GM23338 (cell line): ENCODE data around the gene FAM227B. TPM values are rescaled to one million over a fixed set of nuclear protein-coding genes. Genes with fewer than 3 reads are reported as not detected.

ENCODE experiments used
- ATAC-seq: fragments of 200-7000 bp; cut with Tn5 transposase; 3 replicates; pipeline ENCODE4 v1.9.1; 2020
- DNase-seq: peaks from one replicate; pipeline ENCODE4 v3.0.0-alpha.2; 2015; ENCODE audit warnings: low spot score
- H2AFZ ChIP-seq: fragments of 200-600 bp; sonication (generic); 2 replicates; pipeline ENCODE4 v1.8.0; 2016; ENCODE audit warnings: antibody characterized with exemption, mild to moderate bottlenecking, moderate library complexity
- H3F3A ChIP-seq: fragments of 200-600 bp; sonication (generic); replicated peaks from 2 replicates; pipeline ENCODE4 v1.8.0; 2017; ENCODE audit warnings: antibody characterized with exemption, mixed run types, low read depth
- H3K27ac ChIP-seq: fragments of 200-600 bp; sonication (generic); 2 replicates; pipeline ENCODE4 v1.6.1; 2016; ENCODE audit warnings: low read depth
- H3K27me3 ChIP-seq: fragments of 200-600 bp; sonication (generic); 2 replicates; pipeline ENCODE4 v1.8.0; 2016; ENCODE audit warnings: mild to moderate bottlenecking, mixed run types, moderate library complexity; ENCODE audit not compliant: insufficient read depth
- H3K36me3 ChIP-seq: fragments of 200-600 bp; sonication (generic); 2 replicates; pipeline ENCODE4 v1.8.0; 2016; ENCODE audit warnings: mild to moderate bottlenecking; ENCODE audit not compliant: insufficient read depth
- H3K4me1 ChIP-seq: fragments of 200-600 bp; sonication (generic); 2 replicates; pipeline ENCODE4 v1.8.0; 2016; ENCODE audit warnings: mild to moderate bottlenecking, moderate library complexity; ENCODE audit not compliant: insufficient read depth
- H3K4me2 ChIP-seq: fragments of 200-600 bp; sonication (generic); 2 replicates; pipeline ENCODE4 v1.7.1; 2017; ENCODE audit warnings: mixed run types
- H3K4me3 ChIP-seq: fragments of 200-600 bp; sonication (generic); 2 replicates; pipeline ENCODE4 v1.6.1; 2016; ENCODE audit warnings: mixed run types
- H3K79me2 ChIP-seq: fragments of 200-600 bp; sonication (generic); replicated peaks from 2 replicates; pipeline ENCODE4 v1.8.0; 2017; ENCODE audit warnings: mild to moderate bottlenecking; ENCODE audit not compliant: insufficient read depth
- H3K9me2 ChIP-seq: fragments of 200-600 bp; sonication (generic); 2 replicates; pipeline ENCODE4 v1.8.0; 2017; ENCODE audit not compliant: insufficient read depth
- H4K20me1 ChIP-seq: fragments of 200-600 bp; sonication (generic); replicated peaks from 2 replicates; pipeline ENCODE4 v1.8.0; 2017; ENCODE audit warnings: mild to moderate bottlenecking; ENCODE audit not compliant: insufficient read depth
- H3K27ac Mint-ChIP-seq: 2 replicates; pipeline ENCODE4 v1.8.0; 2020; ENCODE audit warnings: inconsistent platforms, mild to moderate bottlenecking, moderate library complexity, mixed read lengths
- H3K27me3 Mint-ChIP-seq: 3 replicates; pipeline ENCODE4 v1.8.0; 2022; ENCODE audit warnings: low read depth, mild to moderate bottlenecking, moderate library complexity, mixed read lengths, inconsistent platforms; ENCODE audit not compliant: insufficient read depth, poor library complexity
- H3K36me3 Mint-ChIP-seq: 3 replicates; pipeline ENCODE4 v1.8.0; 2021; ENCODE audit warnings: low read depth, mild to moderate bottlenecking, inconsistent platforms, moderate library complexity, mixed read lengths
- H3K4me1 Mint-ChIP-seq: 3 replicates; pipeline ENCODE4 v1.8.0; 2020; ENCODE audit warnings: mild to moderate bottlenecking, inconsistent platforms, mixed read lengths
- H3K4me3 Mint-ChIP-seq: 3 replicates; pipeline ENCODE4 v1.8.0; 2021; ENCODE audit warnings: moderate library complexity, mild to moderate bottlenecking, inconsistent platforms, mixed read lengths
- H3K9me3 Mint-ChIP-seq: 3 replicates; pipeline ENCODE4 v1.8.0; 2020; ENCODE audit warnings: moderate library complexity, mild to moderate bottlenecking, inconsistent platforms, mixed read lengths
- CREB1 ChIP-seq: fragments of 250-450 bp; sonication (Bioruptor Pico); IDR thresholded peaks from 2 replicates; pipeline ENCODE4 v1.5.0; 2020; ENCODE audit warnings: low read depth, mild to moderate bottlenecking, moderate library complexity
- ETS1 ChIP-seq: IDR thresholded peaks from 2 replicates; pipeline ENCODE4 v1.6.1; 2016; ENCODE audit warnings: antibody characterized with exemption
- EZH2 ChIP-seq: fragments of 200-600 bp; sonication (generic); IDR thresholded peaks from one replicate; pipeline ENCODE4 v1.8.0; 2017; ENCODE audit warnings: antibody characterized with exemption, mild to moderate bottlenecking, low read depth; ENCODE audit not compliant: unreplicated experiment
- EZH2phosphoT487 ChIP-seq: fragments of 200-600 bp; sonication (generic); IDR thresholded peaks from one replicate; pipeline ENCODE4 v1.8.1; 2018; ENCODE audit warnings: antibody characterized with exemption; ENCODE audit not compliant: unreplicated experiment
- JUNB ChIP-seq: IDR thresholded peaks from one replicate; pipeline ENCODE4 v1.6.1; 2016; ENCODE audit warnings: antibody characterized with exemption; ENCODE audit not compliant: unreplicated experiment
- NANOG ChIP-seq: IDR thresholded peaks from 2 replicates; pipeline ENCODE4 v1.6.1; 2016; ENCODE audit warnings: antibody characterized with exemption, borderline replicate concordance
- POLR2AphosphoS5 ChIP-seq: IDR thresholded peaks from 2 replicates; pipeline ENCODE4 v1.6.1; 2016; ENCODE audit warnings: antibody characterized with exemption, low read depth
- STAT1 ChIP-seq: IDR thresholded peaks from one replicate; pipeline ENCODE4 v1.6.1; 2016; ENCODE audit warnings: antibody characterized with exemption; ENCODE audit not compliant: unreplicated experiment
- ZNF114 ChIP-seq: fragments of 250-450 bp; sonication (Bioruptor Pico); IDR thresholded peaks from 2 replicates; pipeline ENCODE4 v1.5.0; 2020; ENCODE audit warnings: mild to moderate bottlenecking, moderate library complexity
- ZNF331 ChIP-seq: fragments of 250-450 bp; sonication (Bioruptor Pico); IDR thresholded peaks from 2 replicates; pipeline ENCODE4 v1.5.0; 2020; ENCODE audit warnings: low read depth, mild to moderate bottlenecking, moderate library complexity
- ZNF462 ChIP-seq: fragments of 250-450 bp; sonication (Bioruptor Pico); IDR thresholded peaks from 2 replicates; pipeline ENCODE4 v1.5.0; 2020; ENCODE audit warnings: mild to moderate bottlenecking, moderate library complexity
- polyA plus RNA-seq: library from polyadenylated mRNA; unstranded; fragments of >200 nt; fragmentation: Nextera tagmentation; extraction: Ambion mirVana; gene quantifications from 2 replicates; pipeline ENCODE4 v1.2.1, GENCODE V29; 2016
- total RNA-seq: library from RNA; depleted of rRNA; stranded (reverse); fragments of >200 nt; shearing (Covaris generic); gene quantifications from 2 replicates; pipeline ENCODE4 v1.2.3, GENCODE V29; 2014
- TF ChIP-seq, protein P1 (sequence below), 2 experiments: fragments of 200-600 bp in 1 of 2; sonication (generic) in 1 of 2; conservative IDR thresholded peaks; 2 replicates each; pipeline versions ENCODE4 v1.5.1 to v1.6.1; 2016 to 2017; ENCODE audit warnings: antibody characterized with exemption in 2 of 2, low read depth in 2 of 2, mild to moderate bottlenecking in 2 of 2, moderate library complexity in 1 of 2

Gene FAM227B
- total and polyA plus RNA-seq, 2 experiments from 2014 or later = 2.6 to 10.2 TPM

DNA sequence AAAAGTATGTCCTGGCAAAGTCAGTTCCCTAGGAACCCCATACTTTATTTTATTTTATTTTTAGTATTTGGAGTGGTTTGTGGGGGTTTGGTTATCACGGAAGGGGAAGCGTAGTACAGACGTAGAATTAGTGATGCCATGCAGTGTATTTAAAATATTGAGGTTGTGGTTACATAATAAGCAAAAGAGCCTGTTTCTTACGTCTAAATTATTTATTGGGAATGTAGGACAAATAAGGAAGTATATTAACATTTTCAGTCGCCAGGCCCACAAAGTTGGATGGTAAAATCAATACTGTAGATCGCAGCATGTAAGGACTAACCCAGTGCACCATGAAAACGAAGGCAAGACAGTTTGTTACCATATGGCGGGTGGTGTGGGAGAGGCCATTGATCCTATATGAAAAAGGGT is 788 bp upstream of the FAM227B start (continued):
- TF ChIP-seq JUNB = no peak
- TF ChIP-seq POLR2AphosphoS5 = no peak
- no peak for TF ChIP-seq STAT1
- TF ChIP-seq EZH2phosphoT487 = no peak
- TF ChIP-seq EZH2 = no peak
- no peak for TF ChIP-seq NANOG
- no peak for TF ChIP-seq ETS1

DNA sequence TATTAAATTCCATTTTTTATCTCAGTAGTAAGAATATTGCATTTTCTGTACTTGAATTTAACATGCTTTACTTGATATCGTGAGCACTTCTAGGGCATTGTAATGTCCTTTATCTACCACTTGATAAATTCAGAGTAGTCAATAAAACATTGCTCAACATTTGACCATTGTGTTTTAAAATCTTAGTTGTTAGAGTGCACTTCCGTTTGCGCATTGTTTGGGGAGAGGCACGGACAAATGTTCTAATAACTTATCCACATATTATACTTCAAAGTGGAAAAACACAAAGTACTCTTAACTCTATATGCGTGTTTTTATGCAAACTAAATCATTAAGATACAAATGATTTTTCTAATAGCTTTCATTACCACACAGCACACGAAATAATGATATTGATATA is 419 bp downstream of the FAM227B start:
- Mint-ChIP-seq H3K27ac (peak overlapping the region; percentile 99), H3K27me3 (peaks cover 4% of the 10 kb centered on the region), H3K4me1 (peaks cover 12% of the 10 kb centered on the region; the same call in 2 of the 3 replicates), H3K4me3 (peak overlapping the region; percentile 94), H3K9me3 (peaks cover 17% of the 10 kb centered on the region), H3K36me3 (peaks cover 29% of the 10 kb centered on the region)
- H3K4me1 ChIP-seq = peaks cover 5% of the 10 kb centered on the region; the same call in 1 of the 2 replicates
- 0 out of 2 replicates have a peak, but pooled peaks cover 2% of the 10 kb centered on the region for H3K9me2 ChIP-seq
- DNase-seq (peak; percentile 5), ATAC-seq (no peak)
- peaks cover 39% of the 10 kb centered on the region for H3K79me2 ChIP-seq
- peak overlapping the region; percentile 75 for H3K4me2 ChIP-seq
- H4K20me1 ChIP-seq = no peaks in the 10 kb centered on the region
- no peaks in the 10 kb centered on the region for H3K27me3 ChIP-seq
- H2AFZ ChIP-seq = peak overlapping the region; percentile 73; the same call in 1 of the 2 replicates
- H3K36me3 ChIP-seq = peaks cover 11% of the 10 kb centered on the region
- peak overlapping the region; percentile 53 for H3K4me3 ChIP-seq
- no peaks in the 10 kb centered on the region for H3F3A ChIP-seq
- peak overlapping the region; percentile 67; the same call in 1 of the 2 replicates for H3K27ac ChIP-seq
- TF ChIP-seq, protein P1, sequence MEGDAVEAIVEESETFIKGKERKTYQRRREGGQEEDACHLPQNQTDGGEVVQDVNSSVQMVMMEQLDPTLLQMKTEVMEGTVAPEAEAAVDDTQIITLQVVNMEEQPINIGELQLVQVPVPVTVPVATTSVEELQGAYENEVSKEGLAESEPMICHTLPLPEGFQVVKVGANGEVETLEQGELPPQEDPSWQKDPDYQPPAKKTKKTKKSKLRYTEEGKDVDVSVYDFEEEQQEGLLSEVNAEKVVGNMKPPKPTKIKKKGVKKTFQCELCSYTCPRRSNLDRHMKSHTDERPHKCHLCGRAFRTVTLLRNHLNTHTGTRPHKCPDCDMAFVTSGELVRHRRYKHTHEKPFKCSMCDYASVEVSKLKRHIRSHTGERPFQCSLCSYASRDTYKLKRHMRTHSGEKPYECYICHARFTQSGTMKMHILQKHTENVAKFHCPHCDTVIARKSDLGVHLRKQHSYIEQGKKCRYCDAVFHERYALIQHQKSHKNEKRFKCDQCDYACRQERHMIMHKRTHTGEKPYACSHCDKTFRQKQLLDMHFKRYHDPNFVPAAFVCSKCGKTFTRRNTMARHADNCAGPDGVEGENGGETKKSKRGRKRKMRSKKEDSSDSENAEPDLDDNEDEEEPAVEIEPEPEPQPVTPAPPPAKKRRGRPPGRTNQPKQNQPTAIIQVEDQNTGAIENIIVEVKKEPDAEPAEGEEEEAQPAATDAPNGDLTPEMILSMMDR (conservative IDR thresholded peaks at IDR 0.05; ENCODE audit: low read depth in 2 of 2) = no peak
- TF ChIP-seq POLR2AphosphoS5 = no peak
- TF ChIP-seq JUNB = no peak
- TF ChIP-seq CREB1 (CRISPR knock-in tag) = no peak
- TF ChIP-seq STAT1 = no peak
- TF ChIP-seq ZNF114 (CRISPR knock-in tag) = no peak
- TF ChIP-seq ZNF331 (CRISPR knock-in tag) = no peak
- TF ChIP-seq EZH2 = no peak
- no peak for TF ChIP-seq EZH2phosphoT487
- no peak for TF ChIP-seq NANOG
- TF ChIP-seq ZNF462 (CRISPR knock-in tag) = no peak
